WERI-Rb-1 (cell line): ENCODE data around the gene NEK7.

ENCODE experiments used
- DNase-seq: peaks from one replicate; pipeline ENCODE4 v3.0.0-alpha.2; 2020
- H3K27ac ChIP-seq: fragments of 250-450 bp; sonication (Bioruptor Pico); 2 replicates; pipeline ENCODE4 v1.5.1; 2020; ENCODE audit warnings: mild to moderate bottlenecking, moderate library complexity
- H3K27me3 ChIP-seq: fragments of 250-450 bp; sonication (Bioruptor Pico); 2 replicates; pipeline ENCODE4 v1.5.1; 2021; ENCODE audit warnings: mild to moderate bottlenecking, low read depth, moderate library complexity; ENCODE audit not compliant: insufficient read depth, severe bottlenecking
- H3K36me3 ChIP-seq: fragments of 250-450 bp; sonication (Bioruptor Pico); 2 replicates; pipeline ENCODE4 v1.5.1; 2020; ENCODE audit warnings: mild to moderate bottlenecking, moderate library complexity
- H3K4me3 ChIP-seq: 2 replicates; pipeline ENCODE4 v1.5.1; 2011; ENCODE audit warnings: low read depth, mild to moderate bottlenecking, control low read depth, low read length
- H3K9me3 ChIP-seq: fragments of 250-450 bp; sonication (Bioruptor Pico); 2 replicates; pipeline ENCODE4 v1.5.1; 2021; ENCODE audit warnings: mild to moderate bottlenecking, moderate library complexity; ENCODE audit not compliant: severe bottlenecking
- CTCF ChIP-seq: IDR thresholded peaks from 2 replicates; pipeline ENCODE4 v1.5.1; 2011; ENCODE audit warnings: low read depth, mild to moderate bottlenecking, control low read depth, inconsistent platforms, low read length

The NEK7 gene

GRCh38 chr1:198196630-198197029 lies 39.8 kb downstream of the NEK7 start:
- Histone ChIP-seq H3K4me3 (no peak overlapping the region), H3K27ac (no peak overlapping the region), H3K9me3 (no peaks in the 10 kb centered on the region), H3K36me3 (no peaks in the 10 kb centered on the region), H3K27me3 (no peaks in the 10 kb centered on the region)
- no peak for DNase-seq
- no peak for TF ChIP-seq CTCF

- H3K9me3 ChIP-seq = no peaks in the 10 kb centered on the region
- no peaks in the 10 kb centered on the region for H3K36me3 ChIP-seq
- H3K27ac ChIP-seq = no peak overlapping the region
- TF ChIP-seq CTCF = no peak
- H3K4me3 ChIP-seq = no peak overlapping the region
- DNase-seq = no peak
- H3K27me3 ChIP-seq = no peaks in the 10 kb centered on the region
These were observed 40.5 kb downstream of the NEK7 start for GRCh38 chr1:198197285-198197684.

DNA sequence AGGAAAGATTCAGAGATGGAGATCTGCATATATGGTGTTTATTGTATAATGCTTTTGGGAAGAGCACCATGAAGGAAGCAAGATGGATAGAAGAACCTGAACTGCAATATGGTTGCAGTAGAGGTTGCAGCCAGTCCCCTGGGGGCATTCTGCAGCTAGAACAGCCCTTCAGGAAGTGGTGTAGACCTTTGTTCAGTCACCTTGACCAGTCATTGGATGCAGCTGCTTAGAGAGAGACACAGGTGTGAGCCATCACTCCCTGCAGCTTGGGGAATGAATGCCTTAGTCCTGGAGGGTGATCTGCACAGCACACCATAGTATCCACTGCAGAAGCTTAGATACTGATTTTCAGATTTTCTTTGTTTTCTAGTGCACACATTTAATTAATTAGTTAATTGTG lies 42.3 kb downstream of the NEK7 start:
- Histone ChIP-seq H3K36me3 (no peaks in the 10 kb centered on the region), H3K27ac (no peak overlapping the region), H3K27me3 (no peaks in the 10 kb centered on the region), H3K4me3 (no peak overlapping the region), H3K9me3 (no peaks in the 10 kb centered on the region)
- no peak for TF ChIP-seq CTCF
- no peak for DNase-seq

DNA sequence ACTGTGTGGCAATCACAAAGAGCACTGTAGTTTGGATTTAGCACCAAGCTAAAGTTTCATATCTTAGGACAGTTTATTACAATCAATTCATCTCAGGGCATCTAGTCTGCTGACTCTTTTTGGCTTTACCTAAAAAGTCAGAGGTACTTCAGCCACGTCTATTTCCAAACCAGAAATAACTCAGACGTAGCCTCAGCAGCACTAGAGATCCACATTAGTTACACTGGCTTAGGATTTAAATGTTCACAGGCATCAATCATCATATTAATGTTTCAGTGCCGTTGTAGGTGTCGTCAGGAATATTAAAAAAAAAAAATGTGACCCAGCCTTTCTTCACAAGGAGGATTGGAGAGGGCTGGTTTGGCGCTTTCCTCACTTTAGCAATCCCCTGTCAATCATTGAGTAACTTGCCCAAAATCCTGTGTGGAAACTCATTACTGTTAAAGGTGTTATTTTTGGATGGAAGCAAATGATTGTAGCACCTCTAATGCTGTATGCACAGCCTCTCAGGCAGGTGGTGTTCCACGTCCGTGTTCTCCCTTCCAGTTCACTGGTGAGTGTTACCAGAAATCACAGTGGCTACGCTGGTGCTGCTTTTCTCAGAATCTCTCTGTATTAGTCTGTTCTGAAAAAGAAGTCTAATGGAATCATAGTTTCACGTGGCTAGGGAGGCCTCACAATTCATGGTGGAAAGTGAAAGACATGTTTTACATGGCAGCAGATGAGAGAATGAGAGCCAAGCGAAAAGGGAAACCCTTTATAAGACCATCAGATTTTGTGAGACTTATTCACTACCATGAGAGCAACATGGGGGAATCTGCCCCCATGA lies 45.4 kb downstream of the NEK7 start:
- no peak for DNase-seq
- no peak overlapping the region for H3K4me3 ChIP-seq
- no peaks in the 10 kb centered on the region for H3K27me3 ChIP-seq
- no peaks in the 10 kb centered on the region for H3K9me3 ChIP-seq
- H3K36me3 ChIP-seq = no peaks in the 10 kb centered on the region
- no peak for TF ChIP-seq CTCF
- H3K27ac ChIP-seq = no peak overlapping the region

- DNase-seq = no peak
- Histone ChIP-seq H3K36me3 (no peaks in the 10 kb centered on the region), H3K9me3 (no peaks in the 10 kb centered on the region), H3K27ac (no peak overlapping the region), H3K27me3 (no peaks in the 10 kb centered on the region), H3K4me3 (no peak overlapping the region)
- no peak for TF ChIP-seq CTCF
These were observed 46.6 kb downstream of the NEK7 start for GRCh38 chr1:198203434-198203833.
